ENCODE data around the gene GREM1. TPM values are rescaled to one million over a fixed set of nuclear protein-coding genes. Genes with fewer than 3 reads are reported as not detected.

The GREM1 gene
- total and polyA plus RNA-seq, 9 of the 15 experiments (the other 6 are each of a cell fraction or from before 2014, with no cell fraction given) = 0.01 to 0.20 (median 0.06) TPM; not detected in 6

DNA sequence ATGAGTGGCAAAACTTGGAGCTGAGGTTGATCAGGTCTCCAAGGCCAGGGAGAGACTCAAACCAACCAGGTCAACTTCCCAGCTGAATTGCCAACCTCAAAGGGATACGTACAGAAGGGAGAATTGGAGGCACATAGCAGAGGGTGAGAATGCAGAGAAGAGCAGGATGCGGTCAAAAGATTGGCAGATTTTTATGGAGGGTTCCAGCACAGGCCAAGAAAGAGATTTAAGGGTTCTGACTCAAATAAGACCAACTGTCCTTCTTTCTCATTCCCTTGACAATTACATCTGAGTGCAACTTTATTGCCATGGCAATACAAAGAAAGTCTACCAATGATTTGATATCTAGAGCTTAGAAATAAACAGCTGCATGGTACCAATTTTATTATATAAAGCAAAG, 43.1 kb upstream of the GREM1 start (continued):
- TF ChIP-seq, protein P1, sequence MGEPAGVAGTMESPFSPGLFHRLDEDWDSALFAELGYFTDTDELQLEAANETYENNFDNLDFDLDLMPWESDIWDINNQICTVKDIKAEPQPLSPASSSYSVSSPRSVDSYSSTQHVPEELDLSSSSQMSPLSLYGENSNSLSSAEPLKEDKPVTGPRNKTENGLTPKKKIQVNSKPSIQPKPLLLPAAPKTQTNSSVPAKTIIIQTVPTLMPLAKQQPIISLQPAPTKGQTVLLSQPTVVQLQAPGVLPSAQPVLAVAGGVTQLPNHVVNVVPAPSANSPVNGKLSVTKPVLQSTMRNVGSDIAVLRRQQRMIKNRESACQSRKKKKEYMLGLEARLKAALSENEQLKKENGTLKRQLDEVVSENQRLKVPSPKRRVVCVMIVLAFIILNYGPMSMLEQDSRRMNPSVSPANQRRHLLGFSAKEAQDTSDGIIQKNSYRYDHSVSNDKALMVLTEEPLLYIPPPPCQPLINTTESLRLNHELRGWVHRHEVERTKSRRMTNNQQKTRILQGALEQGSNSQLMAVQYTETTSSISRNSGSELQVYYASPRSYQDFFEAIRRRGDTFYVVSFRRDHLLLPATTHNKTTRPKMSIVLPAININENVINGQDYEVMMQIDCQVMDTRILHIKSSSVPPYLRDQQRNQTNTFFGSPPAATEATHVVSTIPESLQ (CRISPR knock-in tag; IDR thresholded peaks at IDR 0.05) = no peak
- no peak for TF ChIP-seq HMG20A (CRISPR knock-in tag; conservative IDR thresholded peaks at IDR 0.05)
- TF ChIP-seq, protein P2, sequence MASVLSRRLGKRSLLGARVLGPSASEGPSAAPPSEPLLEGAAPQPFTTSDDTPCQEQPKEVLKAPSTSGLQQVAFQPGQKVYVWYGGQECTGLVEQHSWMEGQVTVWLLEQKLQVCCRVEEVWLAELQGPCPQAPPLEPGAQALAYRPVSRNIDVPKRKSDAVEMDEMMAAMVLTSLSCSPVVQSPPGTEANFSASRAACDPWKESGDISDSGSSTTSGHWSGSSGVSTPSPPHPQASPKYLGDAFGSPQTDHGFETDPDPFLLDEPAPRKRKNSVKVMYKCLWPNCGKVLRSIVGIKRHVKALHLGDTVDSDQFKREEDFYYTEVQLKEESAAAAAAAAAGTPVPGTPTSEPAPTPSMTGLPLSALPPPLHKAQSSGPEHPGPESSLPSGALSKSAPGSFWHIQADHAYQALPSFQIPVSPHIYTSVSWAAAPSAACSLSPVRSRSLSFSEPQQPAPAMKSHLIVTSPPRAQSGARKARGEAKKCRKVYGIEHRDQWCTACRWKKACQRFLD (CRISPR knock-in tag; IDR thresholded peaks at IDR 0.05) = no peak

DNA sequence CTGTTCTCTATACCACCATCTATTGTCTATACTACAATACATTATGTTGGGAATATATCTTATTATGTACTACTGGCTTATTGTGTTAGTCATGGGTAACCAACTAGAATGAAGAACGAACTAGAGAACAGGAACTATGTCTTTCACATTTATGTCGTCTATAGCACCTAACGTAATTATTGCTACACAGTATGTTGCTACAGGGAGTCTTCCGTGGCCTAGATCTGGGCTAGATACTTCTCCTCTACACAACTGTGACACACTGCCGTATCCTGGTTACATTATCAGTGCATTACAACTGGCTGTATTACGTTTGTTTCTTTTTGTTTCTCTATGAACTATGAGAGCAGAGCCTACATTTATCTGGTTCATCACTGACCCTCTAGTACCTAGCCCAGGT, 42.3 kb upstream of the GREM1 start:
- FAIRE-seq (no peak), DNase-seq (ENCODE audit: extremely low read depth in 1 of 4, low spot score in 3 of 4) (no peak), ATAC-seq (no peak)
- no peak overlapping the region for H3K27ac ChIP-seq (ENCODE audit: extremely low read depth, low read depth, low read length)
- in situ Hi-C loops (cut with MboI) = no loop called here
- 2% methylated on average over 6 of the region's 6 CpGs for WGBS (ENCODE audit: insufficient coverage, low coverage, missing lambda C conversion rate)
- no TSS peak for BruUV-seq (replicated peaks)
- no peaks in the 10 kb centered on the region for H4K20me1 ChIP-seq (replicated peaks; ENCODE audit: control insufficient read depth, insufficient read depth, low read length)
- H3K4me2 ChIP-seq (ENCODE audit: insufficient read depth, low read length) = no peak overlapping the region
- no peaks in the 10 kb centered on the region for H3K79me2 ChIP-seq (ENCODE audit: control insufficient read depth, insufficient read depth, low read length)
- POLR2A ChIA-PET = no interaction called here
- no peak for TF ChIP-seq LEF1 (IDR thresholded peaks at IDR 0.05)
- no peak for TF ChIP-seq FOS (IDR thresholded peaks at IDR 0.05; ENCODE audit: extremely low read depth, insufficient read length)
- no peak for TF ChIP-seq MECOM (CRISPR knock-in tag; IDR thresholded peaks at IDR 0.05)
- TF ChIP-seq ZNF146 (CRISPR knock-in tag; IDR thresholded peaks at IDR 0.05; ENCODE audit: unreplicated experiment) = no peak
- TF ChIP-seq RBM14 (IDR thresholded peaks at IDR 0.05; ENCODE audit: borderline replicate concordance, insufficient read depth, low read depth, low read length) = no peak
- TF ChIP-seq, protein P3, sequence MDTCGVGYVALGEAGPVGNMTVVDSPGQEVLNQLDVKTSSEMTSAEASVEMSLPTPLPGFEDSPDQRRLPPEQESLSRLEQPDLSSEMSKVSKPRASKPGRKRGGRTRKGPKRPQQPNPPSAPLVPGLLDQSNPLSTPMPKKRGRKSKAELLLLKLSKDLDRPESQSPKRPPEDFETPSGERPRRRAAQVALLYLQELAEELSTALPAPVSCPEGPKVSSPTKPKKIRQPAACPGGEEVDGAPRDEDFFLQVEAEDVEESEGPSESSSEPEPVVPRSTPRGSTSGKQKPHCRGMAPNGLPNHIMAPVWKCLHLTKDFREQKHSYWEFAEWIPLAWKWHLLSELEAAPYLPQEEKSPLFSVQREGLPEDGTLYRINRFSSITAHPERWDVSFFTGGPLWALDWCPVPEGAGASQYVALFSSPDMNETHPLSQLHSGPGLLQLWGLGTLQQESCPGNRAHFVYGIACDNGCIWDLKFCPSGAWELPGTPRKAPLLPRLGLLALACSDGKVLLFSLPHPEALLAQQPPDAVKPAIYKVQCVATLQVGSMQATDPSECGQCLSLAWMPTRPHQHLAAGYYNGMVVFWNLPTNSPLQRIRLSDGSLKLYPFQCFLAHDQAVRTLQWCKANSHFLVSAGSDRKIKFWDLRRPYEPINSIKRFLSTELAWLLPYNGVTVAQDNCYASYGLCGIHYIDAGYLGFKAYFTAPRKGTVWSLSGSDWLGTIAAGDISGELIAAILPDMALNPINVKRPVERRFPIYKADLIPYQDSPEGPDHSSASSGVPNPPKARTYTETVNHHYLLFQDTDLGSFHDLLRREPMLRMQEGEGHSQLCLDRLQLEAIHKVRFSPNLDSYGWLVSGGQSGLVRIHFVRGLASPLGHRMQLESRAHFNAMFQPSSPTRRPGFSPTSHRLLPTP (IDR thresholded peaks at IDR 0.05; ENCODE audit: borderline replicate concordance, extremely low read depth, insufficient read length) = no peak
- no peak for TF ChIP-seq PYGO2 (tag; IDR thresholded peaks at IDR 0.05)
- no peak for TF ChIP-seq ZKSCAN8 (CRISPR knock-in tag; IDR thresholded peaks at IDR 0.05)
- TF ChIP-seq ZNF57 (CRISPR knock-in tag; IDR thresholded peaks at IDR 0.05) = no peak
- CTCF ChIA-PET (ENCODE audit: low intra/inter-chr PET ratio) = no interaction called here
- H3K9ac ChIP-seq (ENCODE audit: insufficient read depth in 1 of 2, low read depth in 2 of 2, low read length in 2 of 2) = no peak overlapping the region
- peaks cover 0 to 3% of the 10 kb centered on the region in 2 experiments; a peak in 1 of 5 replicates for H3K4me1 ChIP-seq (replicated peaks in 1 of 2; ENCODE audit: control insufficient read depth in 2 of 2, insufficient read depth in 2 of 2, low read length in 2 of 2)
- H3K4me3 ChIP-seq = no peak overlapping the region
- intact Hi-C loops (cut with micrococcal nuclease) = no loop called here
- no peaks in the 10 kb centered on the region for H3K9me1 ChIP-seq (ENCODE audit: control insufficient read depth, insufficient read depth, low read length)
- H3K9me3 ChIP-seq (replicated peaks; ENCODE audit: control insufficient read depth, insufficient read depth, low read depth, low read length) = no peaks in the 10 kb centered on the region
- peaks cover 17 to 25% of the 10 kb centered on the region in 2 experiments; a peak in 4 of 5 replicates for H3K27me3 ChIP-seq (ENCODE audit: control insufficient read depth in 2 of 2, insufficient read depth in 2 of 2, low read length in 2 of 2)
- H2AFZ ChIP-seq (ENCODE audit: low read depth, low read length) = no peak overlapping the region
- H3K36me3 ChIP-seq (ENCODE audit: control insufficient read depth, insufficient read depth, low read length) = no peaks in the 10 kb centered on the region

Measured in K562 (cell line).